Measurements from ENCODE around the gene SNTB2. TPM values are rescaled to one million over a fixed set of nuclear protein-coding genes. Genes with fewer than 3 reads are reported as not detected.

SNTB2 gene
- total RNA-seq, 1 donor from 2014 or later, result 36.1 TPM

DNA sequence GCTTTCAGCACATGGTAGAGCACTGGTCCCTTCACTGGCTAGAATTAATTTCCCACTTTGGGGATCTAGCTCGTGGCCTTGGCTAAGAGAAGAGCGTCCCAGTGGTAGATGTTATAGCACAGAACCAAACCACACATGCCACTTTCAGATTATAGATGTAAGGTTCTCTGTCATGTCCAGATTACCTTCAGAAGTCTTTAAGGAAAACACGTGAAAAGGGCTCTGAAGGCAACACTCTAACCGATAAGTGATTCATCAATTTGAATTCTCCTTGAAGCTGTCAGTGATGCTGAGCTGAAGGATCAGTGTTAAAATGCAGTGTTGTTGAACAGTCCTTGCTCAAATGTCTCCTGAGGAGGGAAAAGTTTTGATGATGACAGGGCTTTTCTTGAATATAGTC lies 80.7 kb downstream of the SNTB2 start:
- Histone ChIP-seq H3K36me3 (peaks cover 23% of the 10 kb centered on the region), H3K9me3 (no peaks in the 10 kb centered on the region), H3K4me3 (no peak overlapping the region), H3K27ac (no peak overlapping the region), H3K27me3 (ENCODE audit: low read depth) (no peaks in the 10 kb centered on the region), H3K4me1 (no peaks in the 10 kb centered on the region)
- intact Hi-C loops (cut with DNase I), result no loop called here
- TF ChIP-seq, protein P1, sequence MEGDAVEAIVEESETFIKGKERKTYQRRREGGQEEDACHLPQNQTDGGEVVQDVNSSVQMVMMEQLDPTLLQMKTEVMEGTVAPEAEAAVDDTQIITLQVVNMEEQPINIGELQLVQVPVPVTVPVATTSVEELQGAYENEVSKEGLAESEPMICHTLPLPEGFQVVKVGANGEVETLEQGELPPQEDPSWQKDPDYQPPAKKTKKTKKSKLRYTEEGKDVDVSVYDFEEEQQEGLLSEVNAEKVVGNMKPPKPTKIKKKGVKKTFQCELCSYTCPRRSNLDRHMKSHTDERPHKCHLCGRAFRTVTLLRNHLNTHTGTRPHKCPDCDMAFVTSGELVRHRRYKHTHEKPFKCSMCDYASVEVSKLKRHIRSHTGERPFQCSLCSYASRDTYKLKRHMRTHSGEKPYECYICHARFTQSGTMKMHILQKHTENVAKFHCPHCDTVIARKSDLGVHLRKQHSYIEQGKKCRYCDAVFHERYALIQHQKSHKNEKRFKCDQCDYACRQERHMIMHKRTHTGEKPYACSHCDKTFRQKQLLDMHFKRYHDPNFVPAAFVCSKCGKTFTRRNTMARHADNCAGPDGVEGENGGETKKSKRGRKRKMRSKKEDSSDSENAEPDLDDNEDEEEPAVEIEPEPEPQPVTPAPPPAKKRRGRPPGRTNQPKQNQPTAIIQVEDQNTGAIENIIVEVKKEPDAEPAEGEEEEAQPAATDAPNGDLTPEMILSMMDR (IDR thresholded peaks at IDR 0.05), result no peak
- no peak for DNase-seq
- ATAC-seq, result no peak

DNA sequence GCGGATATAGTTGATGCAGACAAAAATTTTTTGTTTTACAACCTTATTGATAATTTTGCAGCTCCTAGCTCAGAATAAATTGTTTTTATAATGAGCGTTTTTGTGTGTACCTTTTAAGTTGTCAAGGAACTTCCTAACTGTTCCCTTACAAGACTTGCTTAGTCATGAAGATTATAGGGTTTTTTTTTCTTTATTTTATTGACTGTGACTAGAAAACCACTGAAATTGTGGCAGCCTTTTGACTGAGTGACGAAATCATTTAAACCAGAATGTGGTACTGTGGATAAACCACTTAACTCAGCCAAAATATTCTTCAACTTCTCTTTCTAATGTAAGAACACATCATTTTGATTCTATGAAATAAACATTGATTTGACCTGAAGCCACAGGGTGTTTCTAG lies 83.4 kb downstream of the SNTB2 start:
- no peak overlapping the region for H3K27ac ChIP-seq
- peaks cover 24% of the 10 kb centered on the region for H3K36me3 ChIP-seq

DNA sequence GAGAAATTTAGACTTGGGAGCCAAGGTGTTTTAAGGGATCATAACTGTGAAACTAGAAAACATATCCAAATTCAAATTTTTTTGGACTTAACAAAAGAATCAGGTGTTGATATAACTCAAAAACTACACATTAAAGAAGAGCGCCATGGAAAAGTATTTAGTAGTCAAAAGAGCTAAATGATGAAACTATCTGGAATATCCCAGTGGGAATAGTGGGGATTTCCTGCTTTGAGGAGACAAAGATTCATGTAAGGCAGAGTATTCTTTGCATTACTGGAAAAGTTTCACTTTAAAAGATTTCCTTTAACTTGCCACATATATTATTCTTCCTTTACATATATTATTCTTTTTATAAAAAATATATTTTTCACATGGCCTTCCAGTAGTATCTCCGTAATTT lies 83.9 kb downstream of the SNTB2 start:
- Histone ChIP-seq H3K27me3 (ENCODE audit: low read depth) (no peaks in the 10 kb centered on the region), H3K4me3 (no peak overlapping the region), H3K36me3 (peaks cover 23% of the 10 kb centered on the region), H3K9me3 (no peaks in the 10 kb centered on the region), H3K4me1 (no peaks in the 10 kb centered on the region), H3K27ac (no peak overlapping the region)
- DNase-seq, result no peak
- intact Hi-C loops (cut with DNase I), result no loop called here
- no peak for ATAC-seq
- TF ChIP-seq, protein P1 (IDR thresholded peaks at IDR 0.05), result no peak

More for the DNA sequence above, 83.4 kb downstream of the SNTB2 start:
- intact Hi-C loops (cut with DNase I), result no loop called here
- no peaks in the 10 kb centered on the region for H3K4me1 ChIP-seq
- DNase-seq, result no peak
- TF ChIP-seq, protein P1 (IDR thresholded peaks at IDR 0.05), result no peak
- H3K4me3 ChIP-seq, result no peak overlapping the region
- ATAC-seq, result no peak
- no peaks in the 10 kb centered on the region for H3K27me3 ChIP-seq (ENCODE audit: low read depth)
- no peaks in the 10 kb centered on the region for H3K9me3 ChIP-seq

DNA sequence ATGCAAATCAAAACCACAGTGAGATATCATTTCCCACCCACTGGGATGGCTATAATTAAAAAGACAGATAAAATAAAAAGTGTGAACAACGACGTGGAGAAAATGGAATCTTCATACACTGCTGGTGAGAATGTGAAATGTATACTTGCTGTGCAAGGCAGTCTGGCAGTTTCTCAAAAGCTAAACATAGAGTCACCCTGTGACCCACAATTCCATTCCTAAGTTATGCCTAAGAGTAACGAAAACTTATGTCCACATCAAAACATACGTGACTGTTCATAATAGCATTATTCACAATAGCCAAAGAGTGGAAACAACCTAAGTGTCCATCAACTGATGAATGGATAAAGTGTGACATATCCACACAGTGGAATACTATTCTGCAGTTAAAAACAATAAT lies 86.0 kb downstream of the SNTB2 start:
- TF ChIP-seq, protein P1 (IDR thresholded peaks at IDR 0.05), result no peak
- ATAC-seq, result no peak

DNA sequence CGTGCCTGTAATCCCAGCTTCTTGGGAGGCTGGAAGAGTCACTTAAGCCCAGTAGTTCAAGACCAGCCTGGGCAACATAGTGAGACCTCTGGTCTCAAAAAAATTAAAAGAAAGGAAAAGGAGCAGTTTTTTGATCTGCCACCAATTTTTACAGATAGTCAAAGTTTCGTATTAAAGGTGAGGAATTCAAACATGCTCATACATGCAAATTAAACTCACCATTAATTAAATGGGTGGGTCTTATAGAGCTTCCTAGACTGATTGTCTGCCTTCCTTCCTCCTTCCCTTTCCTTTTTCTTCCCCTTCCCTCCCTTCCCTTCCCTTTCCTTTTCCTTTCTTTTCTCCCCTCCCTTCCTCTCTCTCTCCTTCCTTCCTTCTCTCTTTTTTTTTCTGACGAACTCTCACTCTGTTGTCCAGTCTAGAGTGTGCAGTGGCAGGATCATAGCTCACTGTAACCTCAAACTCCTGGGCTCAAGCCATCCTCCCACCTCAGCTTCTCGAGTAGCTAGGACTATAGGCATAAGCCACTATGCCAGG lies 87.8 kb downstream of the SNTB2 start:
- Histone ChIP-seq H3K27ac (no peak overlapping the region), H3K4me3 (no peak overlapping the region), H3K9me3 (no peaks in the 10 kb centered on the region), H3K36me3 (peaks cover 21% of the 10 kb centered on the region), H3K4me1 (peaks cover 12% of the 10 kb centered on the region), H3K27me3 (ENCODE audit: low read depth) (no peaks in the 10 kb centered on the region)
- ATAC-seq (no peak), DNase-seq (no peak)
- TF ChIP-seq, protein P1 (IDR thresholded peaks at IDR 0.05), result no peak
- intact Hi-C loops (cut with DNase I), result no loop called here

More for the DNA sequence above, 86.0 kb downstream of the SNTB2 start:
- Histone ChIP-seq H3K27ac (no peak overlapping the region), H3K9me3 (no peaks in the 10 kb centered on the region), H3K27me3 (ENCODE audit: low read depth) (no peaks in the 10 kb centered on the region), H3K4me3 (no peak overlapping the region), H3K4me1 (peaks cover 12% of the 10 kb centered on the region), H3K36me3 (peaks cover 23% of the 10 kb centered on the region)
- DNase-seq, result no peak
- intact Hi-C loops (cut with DNase I), result no loop called here

All from lower lobe of right lung (tissue), 2 donors.